DMS114 treated with DMSO at 0.1 percent for 48 hours (cell line): ENCODE results near the gene MCTP1.
A peak's percentile ranks its signal among the peaks of the same experiment; 100 is the strongest.
"Not testable (repeated sequence)": the region's sequence is repeated elsewhere in the genome, so short reads cannot be mapped to it uniquely, and the experiment has no call there.

Source experiments
- DNase-seq: peaks from one replicate; lab custom pipeline; 2025; ENCODE audit not compliant: unreplicated experiment; lab: John Stamatoyannopoulos, UW

The MCTP1 gene

GRCh38 chr5:94891565-94891964 is 393.3 kb downstream of the MCTP1 start:
- no peak for DNase-seq

DNA sequence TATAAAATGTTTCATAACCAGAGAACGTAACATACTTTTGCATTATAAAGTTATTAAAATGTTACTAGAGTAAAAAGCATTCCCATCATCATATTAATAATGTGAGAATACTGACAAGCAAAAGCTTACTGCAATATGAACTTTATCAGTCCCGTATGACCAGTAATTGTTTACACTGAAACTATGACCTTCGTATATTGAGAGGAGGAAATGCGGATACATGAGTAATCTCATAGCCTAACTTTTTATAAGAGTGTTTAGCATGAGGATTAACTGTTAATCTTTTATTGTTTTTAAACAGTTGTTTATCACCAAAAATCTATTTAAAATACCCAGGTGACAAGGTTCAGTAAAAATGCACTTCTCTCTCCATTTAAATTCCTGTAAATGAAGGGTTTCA is 394.0 kb downstream of the MCTP1 start:
- peak; percentile 24 for DNase-seq

DNA sequence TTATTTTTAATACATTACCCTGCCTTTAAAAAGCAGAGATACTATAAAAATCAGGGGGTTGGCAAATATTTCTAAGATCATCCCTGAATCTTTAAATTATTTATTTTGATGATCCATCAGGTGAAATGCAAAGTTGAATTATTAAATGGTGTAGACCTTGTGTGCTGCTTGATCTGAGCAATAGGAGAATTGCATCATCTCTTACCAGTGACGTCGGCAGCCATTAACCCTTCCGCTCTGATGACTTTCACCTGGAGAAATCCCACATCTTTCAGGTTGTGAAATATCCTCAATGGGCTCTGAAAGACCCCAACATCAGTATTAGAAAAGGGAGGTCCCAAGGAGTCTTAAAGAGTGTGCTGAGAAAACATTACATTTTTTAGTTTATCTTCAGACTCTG is 396.2 kb downstream of the MCTP1 start:
- DNase-seq: no peak

GRCh38 chr5:94885931-94886330 is 399.0 kb downstream of the MCTP1 start:
- no peak for DNase-seq

GRCh38 chr5:94884311-94884710 is 400.6 kb downstream of the MCTP1 start:
- peak; percentile 26 for DNase-seq

- DNase-seq: no peak
Observed at GRCh38 chr5:94872526-94872925, 412.4 kb downstream of the MCTP1 start.

DNA sequence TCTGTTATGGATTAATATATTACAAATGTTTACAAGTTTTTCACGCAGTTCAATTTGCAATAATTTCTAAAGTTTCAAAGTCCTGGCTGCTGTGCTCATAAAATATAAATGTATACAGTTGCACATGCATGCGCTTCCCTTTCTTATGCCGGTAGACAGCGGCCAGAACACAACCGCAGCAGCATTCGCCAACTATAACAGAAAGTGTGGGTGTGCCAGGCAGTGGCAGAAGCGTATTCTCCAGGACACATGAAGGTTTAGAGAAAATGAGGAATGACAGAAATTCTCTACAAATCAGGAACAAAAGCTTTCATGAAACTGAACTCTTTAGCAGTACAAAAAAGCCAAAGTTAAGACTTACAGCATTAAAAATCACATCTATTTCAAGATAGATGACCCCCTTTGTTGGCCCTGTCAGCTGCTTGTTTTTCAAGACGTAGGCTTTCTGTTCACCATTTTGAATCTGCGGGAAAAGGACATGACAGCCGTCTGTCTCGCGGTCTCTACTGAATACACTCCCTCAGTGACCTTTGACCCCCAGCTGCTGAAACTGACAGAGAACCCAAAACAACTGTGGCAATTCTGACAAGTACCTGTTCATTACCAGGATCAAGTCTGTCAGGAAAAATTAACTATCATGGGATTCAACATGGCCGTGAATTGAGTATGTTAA is 414.2 kb downstream of the MCTP1 start:
- peak; percentile 27 for DNase-seq

DNA sequence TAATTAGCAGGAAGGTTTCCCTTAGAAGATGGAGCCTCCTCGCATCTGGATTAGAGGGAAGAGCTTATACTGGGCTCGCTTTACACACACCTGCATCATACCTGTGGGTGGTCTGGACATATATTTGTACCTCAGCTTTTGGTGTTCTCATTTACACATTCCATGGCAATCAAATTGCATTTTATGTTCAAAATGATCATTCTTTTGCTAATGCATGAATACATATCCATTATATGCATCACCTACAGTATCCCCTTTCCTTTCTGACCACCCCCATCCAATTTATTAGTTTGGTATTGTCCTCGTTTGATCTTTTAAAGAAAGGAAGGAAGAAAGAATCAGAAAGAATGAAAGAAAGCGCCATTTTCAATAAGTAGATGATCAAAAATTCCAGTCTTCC is 415.0 kb downstream of the MCTP1 start:
- DNase-seq: no peak

GRCh38 chr5:94863951-94864350 is 420.9 kb downstream of the MCTP1 start:
- DNase-seq: no peak

- DNase-seq: peak; percentile 45
Observed at GRCh38 chr5:94857111-94857510, 427.8 kb downstream of the MCTP1 start.

DNA sequence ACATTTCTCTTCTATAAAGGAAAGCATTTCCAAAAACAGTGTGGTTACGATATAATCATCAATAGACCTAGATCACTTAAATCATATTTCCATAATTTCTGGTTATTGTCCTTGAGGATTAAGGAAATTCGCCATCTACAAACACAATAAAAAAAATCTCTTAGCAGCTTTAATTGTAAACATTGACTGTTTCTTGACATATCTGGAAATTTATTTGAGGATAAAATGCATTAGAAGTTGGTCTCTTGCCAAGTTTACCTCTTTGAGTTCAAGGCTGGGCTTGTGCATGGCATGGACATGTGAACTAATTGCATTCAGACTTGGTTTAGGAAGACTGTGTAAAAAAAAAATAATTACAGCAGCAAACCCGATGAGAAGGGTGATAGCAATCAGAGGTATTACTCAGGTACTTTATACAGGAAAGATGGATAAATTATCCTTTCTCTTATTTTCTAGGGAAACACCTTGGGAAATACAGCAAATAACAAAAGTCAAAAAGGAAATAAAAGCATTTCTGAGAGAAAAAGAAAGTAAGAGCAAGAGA is 428.6 kb downstream of the MCTP1 start:
- no peak for DNase-seq

- DNase-seq: no peak
Observed at GRCh38 chr5:94855543-94855942, 429.4 kb downstream of the MCTP1 start.

- DNase-seq: no peak
Observed at GRCh38 chr5:94853120-94853519, 431.8 kb downstream of the MCTP1 start.

GRCh38 chr5:94850960-94851359 is 433.9 kb downstream of the MCTP1 start:
- no peak for DNase-seq

DNA sequence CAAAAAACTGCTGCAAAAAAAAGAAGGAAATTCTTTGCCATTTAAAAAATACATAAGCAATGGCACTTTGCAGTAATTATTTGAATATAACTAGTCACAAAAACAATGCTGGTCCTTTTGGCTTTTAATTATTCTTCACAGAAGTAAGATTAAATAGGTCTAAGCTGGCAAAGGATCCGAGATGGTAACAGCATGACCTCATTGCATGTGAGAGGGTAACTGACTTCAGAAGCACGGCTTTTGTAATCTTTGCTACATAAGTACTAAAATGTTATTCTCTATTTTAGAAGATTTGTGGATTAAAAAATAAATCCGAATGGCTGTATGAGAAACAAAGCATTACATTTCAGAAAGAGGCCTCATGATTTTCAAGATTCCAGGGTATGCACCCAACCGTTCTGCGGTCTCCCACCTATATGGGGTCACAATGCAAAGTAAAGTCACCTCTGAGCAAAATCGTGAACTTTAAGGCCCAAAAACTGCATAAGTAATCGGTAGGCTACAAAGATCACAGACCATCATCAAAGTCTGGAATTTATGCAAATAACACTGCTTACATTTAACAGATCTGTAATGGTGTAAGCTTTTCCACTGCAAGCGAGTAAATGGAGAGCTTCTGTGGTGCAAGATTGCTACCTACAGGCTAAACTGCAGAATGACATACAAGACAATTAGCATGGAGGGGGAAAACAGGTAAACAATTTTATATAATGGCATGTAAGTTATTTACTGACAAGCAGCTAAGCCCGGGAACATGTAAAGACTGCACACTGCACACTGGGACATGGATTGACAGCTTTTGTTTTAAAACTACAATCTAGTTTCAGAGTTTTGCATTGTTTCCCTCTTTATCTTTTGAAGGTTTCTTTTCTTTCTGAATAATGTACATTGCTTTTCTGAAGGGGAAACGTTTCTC is 434.8 kb downstream of the MCTP1 start:
- DNase-seq: peak; percentile 70

- no peak for DNase-seq
Observed at GRCh38 chr5:94849324-94849723, 435.6 kb downstream of the MCTP1 start.

- DNase-seq: no peak
Observed at GRCh38 chr5:94847726-94848125, 437.2 kb downstream of the MCTP1 start.

- no peak for DNase-seq
Observed at GRCh38 chr5:94847019-94847418, 437.9 kb downstream of the MCTP1 start.

- DNase-seq: not testable (repeated sequence)
Observed at GRCh38 chr5:94845696-94846095, 439.2 kb downstream of the MCTP1 start.

DNA sequence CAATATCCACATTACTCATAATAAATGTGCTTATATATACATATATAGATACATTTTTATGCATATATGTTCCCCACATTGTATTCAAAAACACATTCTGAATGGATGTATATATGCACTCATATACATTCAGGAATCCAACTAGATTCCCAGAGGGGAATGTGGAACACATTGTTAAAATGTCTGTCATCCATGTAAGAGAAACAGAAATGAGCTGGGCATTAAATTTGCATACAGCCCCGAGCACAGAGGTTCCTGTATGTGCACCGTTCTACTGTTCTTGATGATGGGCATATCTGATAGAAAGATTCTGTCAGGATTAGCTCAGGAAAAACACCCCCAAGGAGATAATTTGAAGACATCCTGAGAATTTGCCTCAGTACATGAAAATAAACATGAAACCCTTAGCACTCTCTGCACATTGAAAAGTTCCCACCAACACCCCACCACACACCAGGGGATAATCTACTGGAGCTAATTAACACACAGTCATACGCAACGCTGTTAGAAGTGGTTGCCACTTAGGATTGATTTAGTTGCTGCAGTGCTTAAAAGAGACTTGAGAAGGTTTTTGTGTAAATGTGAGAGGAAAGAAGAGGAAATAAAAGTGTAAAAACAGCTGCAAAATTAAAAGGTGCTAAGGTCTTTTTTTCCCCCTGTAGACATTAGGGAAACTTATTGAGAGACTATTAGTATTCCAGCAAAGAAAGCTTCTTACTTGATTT is 443.1 kb downstream of the MCTP1 start:
- no peak for DNase-seq

GRCh38 chr5:94833851-94834250 is 451.0 kb downstream of the MCTP1 start:
- no peak for DNase-seq
